ENCODE results near the gene LHX1. TPM values are rescaled to one million over a fixed set of nuclear protein-coding genes. Genes with fewer than 3 reads are reported as not detected.

LHX1 gene
- total RNA-seq, 4 donors from 2014 or later: 2.8 TPM; not detected in 3

GRCh38 chr17:36918211-36918691 lies 19.0 kb upstream of the LHX1 start:
- peaks cover 0 to 4% of the 10 kb centered on the region in 2 donors for H3K27me3 ChIP-seq
- H3K27ac ChIP-seq: no peak overlapping the region
- DNase-seq: no peak
- H3K36me3 ChIP-seq: no peaks in the 10 kb centered on the region
- intact Hi-C loops (cut with DNase I; ENCODE audit: low total_unique reads): no loop called here
- TF ChIP-seq CTCF (IDR thresholded peaks at IDR 0.05) (no peak), POLR2A (IDR thresholded peaks at IDR 0.05) (no peak)
- no peak overlapping the region for H3K4me3 ChIP-seq
- H3K9me3 ChIP-seq: no peaks in the 10 kb centered on the region
- no peaks in the 10 kb centered on the region for H3K4me1 ChIP-seq

- peaks cover 0 to 4% of the 10 kb centered on the region in 2 donors for H3K27me3 ChIP-seq
- intact Hi-C loops (cut with DNase I; ENCODE audit: low total_unique reads): no loop called here
- H3K9me3 ChIP-seq: no peaks in the 10 kb centered on the region
- no peaks in the 10 kb centered on the region for H3K36me3 ChIP-seq
- H3K4me1 ChIP-seq: no peaks in the 10 kb centered on the region
- no peak overlapping the region for H3K27ac ChIP-seq
- no peak for TF ChIP-seq POLR2A (IDR thresholded peaks at IDR 0.05)
- no peak for TF ChIP-seq CTCF (IDR thresholded peaks at IDR 0.05)
- DNase-seq: no peak
- no peak overlapping the region for H3K4me3 ChIP-seq
Observed at GRCh38 chr17:36919407-36919968, 17.8 kb upstream of the LHX1 start.

- Histone ChIP-seq H3K4me3 (no peak overlapping the region), H3K4me1 (no peaks in the 10 kb centered on the region), H3K36me3 (no peaks in the 10 kb centered on the region), H3K27ac (no peak overlapping the region), H3K27me3 (peaks cover 0 to 4% of the 10 kb centered on the region in 2 donors), H3K9me3 (no peaks in the 10 kb centered on the region)
- intact Hi-C loops (cut with DNase I; ENCODE audit: low total_unique reads): no loop called here
- TF ChIP-seq POLR2A (IDR thresholded peaks at IDR 0.05) (no peak), CTCF (IDR thresholded peaks at IDR 0.05) (no peak)
- no peak for DNase-seq
Observed at GRCh38 chr17:36920032-36921005, 17.0 kb upstream of the LHX1 start.

GRCh38 chr17:36921095-36921851 lies 16.0 kb upstream of the LHX1 start:
- H3K27me3 ChIP-seq: peaks cover 0 to 4% of the 10 kb centered on the region in 2 donors
- intact Hi-C loops (cut with DNase I; ENCODE audit: low total_unique reads): no loop called here
- TF ChIP-seq CTCF (IDR thresholded peaks at IDR 0.05) (no peak), POLR2A (IDR thresholded peaks at IDR 0.05) (no peak)

More at GRCh38 chr17:36921095-36921851, 16.0 kb upstream of the LHX1 start:
- Histone ChIP-seq H3K27ac (no peak overlapping the region), H3K4me3 (no peak overlapping the region), H3K4me1 (no peaks in the 10 kb centered on the region), H3K36me3 (no peaks in the 10 kb centered on the region), H3K9me3 (no peaks in the 10 kb centered on the region)
- DNase-seq: no peak
